ENCODE results near the gene ZCCHC7.
A peak's percentile ranks its signal among the peaks of the same experiment; 100 is the strongest.

- TF ChIP-seq CTCF (conservative IDR thresholded peaks at IDR 0.05; ENCODE audit: low read depth, low read length) (0 out of 2 replicates have a peak, but pooled peaks have one; percentile 11), EZH2 (IDR thresholded peaks at IDR 0.05; ENCODE audit: borderline replicate concordance, low read depth, low read length, poor library complexity, severe bottlenecking) (no peak)
Measured at GRCh38 chr9:37191403-37192089, 71.2 kb downstream of the ZCCHC7 start.

Data from A673 (cell line).